Measurements from ENCODE around the gene DENR.

The DENR gene

GRCh38 chr12:122820138-122820537 is 67.5 kb downstream of the DENR start:
- DNase-seq (ENCODE audit: low read depth in 2 of 2) = no peak
